Measurements from ENCODE around the gene DNAJC22.
"Not testable (repeated sequence)": the region's sequence is repeated elsewhere in the genome, so short reads cannot be mapped to it uniquely, and the experiment has no call there.

DNAJC22 gene

DNA sequence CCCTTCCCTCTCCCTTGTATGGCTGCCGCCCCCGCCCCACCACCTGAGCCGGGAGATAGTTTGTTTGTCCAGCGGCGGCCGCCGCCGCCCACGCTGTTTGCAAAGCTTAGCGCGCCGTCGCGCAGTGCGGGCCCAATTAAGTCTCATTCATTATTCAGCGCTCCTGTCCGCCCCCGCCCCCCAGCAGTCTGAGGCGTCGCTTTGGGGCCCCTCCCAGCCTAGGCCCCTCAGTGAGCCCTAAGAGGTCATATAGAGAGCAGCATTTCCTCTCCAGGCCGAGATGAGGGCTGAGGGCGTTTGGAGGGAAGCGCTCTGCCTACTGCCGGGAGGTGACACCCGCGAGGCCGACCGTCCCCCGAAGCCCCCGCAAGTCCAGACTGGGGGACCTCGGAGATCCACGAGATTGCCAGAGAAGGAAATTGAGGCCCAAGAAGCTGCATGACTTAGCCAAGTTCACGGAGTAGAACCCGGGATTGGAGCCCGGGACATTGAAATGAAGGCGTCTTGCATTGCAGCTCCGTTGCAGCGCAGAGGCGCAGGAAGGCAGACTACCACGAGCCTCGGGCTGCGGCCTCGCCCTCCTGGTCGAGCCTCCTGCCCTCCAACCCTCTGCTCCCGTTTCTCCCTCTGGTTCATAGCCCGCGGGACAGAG lies at the start of gene DNAJC22:
Gene DNAJC22, plus strand, starts transcription at position 230 of the 652 bp plus-strand sequence. CDS start 1,985 bp downstream, outside the sequence.
- no peak for TF ChIP-seq POLR2A (IDR thresholded peaks at IDR 0.05; ENCODE audit: low read depth, low read length)
- DNase-seq (ENCODE audit: insufficient read length, low spot score), result no peak
- FAIRE-seq, result no peak

DNA sequence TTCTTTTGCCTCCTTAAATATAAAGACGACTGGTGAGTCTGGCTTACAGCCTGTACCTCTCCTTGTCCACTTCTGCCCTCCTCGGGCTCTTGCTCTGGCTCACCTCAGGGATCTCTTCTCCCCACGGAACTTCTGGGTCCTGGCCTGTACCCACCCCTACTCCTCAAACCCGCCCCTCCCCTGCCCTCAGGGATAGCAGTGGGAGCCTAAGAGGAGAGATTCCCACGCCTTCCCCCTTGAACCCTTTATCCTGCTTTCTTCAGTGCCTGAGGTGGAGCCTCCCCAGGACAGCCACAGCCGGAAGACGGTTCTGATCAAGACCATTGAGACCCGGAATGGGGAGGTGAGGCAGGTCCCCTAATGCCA lies 49.0 kb upstream of the DNAJC22 start:
- FAIRE-seq (no peak), DNase-seq (ENCODE audit: insufficient read length, low spot score) (no peak)
- TF ChIP-seq POLR2A (IDR thresholded peaks at IDR 0.05; ENCODE audit: low read depth, low read length), result no peak

DNA sequence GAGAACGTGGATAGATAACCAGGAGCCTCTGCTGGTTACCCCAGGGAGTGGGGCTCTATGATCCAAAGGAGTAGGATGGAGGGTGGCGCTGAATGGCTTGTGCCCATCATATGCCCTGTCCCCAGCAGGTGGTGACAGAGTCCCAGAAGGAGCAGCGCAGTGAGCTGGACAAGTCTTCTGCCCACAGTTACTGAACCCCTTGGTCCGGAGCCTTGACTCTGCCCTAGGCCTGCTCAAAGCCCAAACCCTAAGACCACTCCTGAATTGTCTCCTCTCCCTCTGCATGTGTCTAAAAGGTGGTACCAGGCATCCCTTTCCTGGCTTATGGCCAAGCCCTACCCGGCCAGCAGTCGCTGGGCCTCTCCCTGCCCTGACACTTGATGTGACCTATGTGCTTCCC lies 48.5 kb upstream of the DNAJC22 start:
- TF ChIP-seq POLR2A (IDR thresholded peaks at IDR 0.05; ENCODE audit: low read depth, low read length), result no peak
- FAIRE-seq (no peak), DNase-seq (ENCODE audit: insufficient read length, low spot score) (no peak)

DNA sequence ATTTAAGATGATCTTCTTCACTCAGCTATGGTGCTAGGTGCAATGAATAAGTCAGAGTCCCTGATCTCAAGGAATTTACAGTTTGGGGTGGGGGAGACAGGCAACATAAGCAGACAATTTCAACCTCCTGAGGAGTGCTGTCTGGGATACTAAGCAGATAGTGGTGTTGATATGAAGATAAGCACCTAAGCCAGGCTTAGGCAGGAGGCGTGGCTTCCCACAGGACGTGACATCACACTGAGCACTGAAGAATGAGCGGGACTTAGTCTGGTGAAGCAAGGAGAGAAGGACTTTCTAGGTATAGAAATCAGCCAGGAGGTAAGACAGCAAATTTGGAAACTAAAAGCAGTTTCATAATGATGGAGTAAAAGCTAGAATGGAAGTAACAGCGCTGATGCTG lies 44.9 kb upstream of the DNAJC22 start:
- no peak for FAIRE-seq
- no peak for DNase-seq (ENCODE audit: insufficient read length, low spot score)
- TF ChIP-seq POLR2A (IDR thresholded peaks at IDR 0.05; ENCODE audit: low read depth, low read length), result no peak

DNA sequence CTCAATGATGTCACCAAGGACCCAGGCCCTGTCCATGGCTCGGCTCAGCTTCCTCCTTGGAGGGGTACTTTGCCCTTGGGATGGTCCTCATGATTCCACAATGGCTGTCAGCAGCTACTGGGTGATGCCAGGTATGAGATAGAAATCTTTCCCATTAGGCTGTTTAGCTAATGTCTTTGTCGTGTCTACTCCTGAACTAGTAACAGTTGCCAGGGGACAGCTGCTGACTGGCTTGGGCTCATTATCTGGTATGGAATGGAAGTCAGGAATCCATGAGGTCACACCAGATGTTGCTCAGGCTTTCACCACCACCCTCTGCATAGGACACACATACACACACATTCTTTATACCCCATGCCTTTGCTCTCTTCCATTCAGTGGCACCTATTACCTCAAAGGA lies 42.5 kb upstream of the DNAJC22 start:
- no peak for TF ChIP-seq POLR2A (IDR thresholded peaks at IDR 0.05; ENCODE audit: low read depth, low read length)
- DNase-seq (ENCODE audit: insufficient read length, low spot score), result no peak
- FAIRE-seq, result no peak

DNA sequence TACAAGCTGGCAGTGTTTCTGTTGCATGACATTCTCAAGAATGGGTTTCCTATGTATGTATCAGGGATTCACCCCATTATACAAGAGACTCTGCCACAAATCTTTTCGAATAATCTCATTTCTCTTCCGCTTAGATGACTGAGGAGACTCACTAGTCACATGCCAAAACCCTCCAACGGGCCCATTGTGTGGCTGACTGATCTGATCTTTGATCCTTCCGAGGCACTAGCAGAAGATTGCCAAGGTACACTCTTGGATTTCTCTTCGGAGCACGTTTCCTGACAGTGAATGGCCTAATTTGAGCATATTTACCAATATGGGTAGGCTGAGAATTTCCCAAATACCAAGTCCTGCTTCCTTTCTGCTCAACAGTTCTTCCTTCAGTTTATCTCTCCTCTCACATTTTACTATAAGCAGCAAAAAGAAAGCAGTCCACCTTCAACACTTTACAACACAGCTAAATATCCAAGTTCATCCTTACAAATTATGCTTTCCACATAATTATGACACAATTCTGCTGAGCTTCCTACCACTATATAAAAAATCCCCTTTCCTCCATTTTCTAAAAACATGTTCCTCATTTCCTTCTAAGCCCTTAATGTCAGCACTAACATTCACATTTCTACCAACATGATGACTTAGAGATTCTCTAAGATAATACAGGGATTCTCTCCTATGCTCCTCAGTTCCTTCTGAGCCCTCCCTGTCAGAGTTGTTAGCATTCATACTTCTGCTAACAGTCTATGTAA lies 40.8 kb upstream of the DNAJC22 start:
- FAIRE-seq, result no peak
- DNase-seq (ENCODE audit: insufficient read length, low spot score), result no peak
- no peak for TF ChIP-seq POLR2A (IDR thresholded peaks at IDR 0.05; ENCODE audit: low read depth, low read length)

DNA sequence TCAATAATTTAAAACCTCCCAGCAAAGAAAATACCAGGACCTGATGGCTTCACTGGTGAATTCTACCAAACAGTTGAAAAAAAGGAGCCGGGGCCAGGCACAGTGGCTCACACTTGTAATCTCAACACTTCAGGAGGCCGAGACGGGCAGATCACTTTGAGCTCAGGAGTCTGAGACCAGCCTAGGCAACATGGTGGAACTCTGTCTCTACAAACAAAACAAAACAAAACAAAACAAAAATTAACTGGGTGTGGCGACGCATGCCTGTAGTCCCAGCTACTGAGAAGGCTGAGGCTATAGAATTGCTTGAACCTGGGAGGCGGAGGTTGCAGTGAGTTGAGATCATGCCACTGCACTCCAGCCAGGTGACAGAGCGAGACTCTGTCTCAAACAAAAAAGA lies 37.3 kb upstream of the DNAJC22 start:
- no peak for FAIRE-seq
- DNase-seq (ENCODE audit: insufficient read length, low spot score), result no peak

DNA sequence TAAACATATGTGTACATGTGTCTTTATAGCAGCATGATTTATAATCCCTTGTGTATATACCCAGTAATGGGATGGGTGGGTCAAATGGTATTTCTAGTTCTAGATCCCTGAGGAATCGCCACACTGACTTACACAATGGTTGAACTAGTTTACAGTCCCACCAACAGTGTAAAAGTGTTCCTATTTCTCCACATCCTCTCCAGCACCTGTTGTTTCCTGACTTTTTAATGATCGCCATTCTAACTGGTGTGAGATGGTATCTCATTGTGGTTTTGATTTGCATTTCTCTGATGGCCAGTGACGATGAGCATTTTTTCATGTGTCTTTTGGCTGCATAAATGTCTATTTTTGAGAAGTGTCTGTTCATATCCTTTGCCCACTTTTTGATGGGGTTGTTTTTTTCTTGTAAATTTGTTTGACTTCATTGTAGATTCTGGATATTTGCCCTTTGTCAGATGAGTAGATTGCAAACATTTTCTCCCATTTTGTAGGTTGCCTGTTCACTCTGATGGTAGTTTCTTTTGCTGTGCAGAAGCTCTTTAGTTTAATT lies 36.2 kb upstream of the DNAJC22 start:
- DNase-seq (ENCODE audit: insufficient read length, low spot score); FAIRE-seq: not testable (repeated sequence)

More for the DNA sequence above, 37.3 kb upstream of the DNAJC22 start:
- TF ChIP-seq POLR2A (IDR thresholded peaks at IDR 0.05; ENCODE audit: low read depth, low read length), result no peak

DNA sequence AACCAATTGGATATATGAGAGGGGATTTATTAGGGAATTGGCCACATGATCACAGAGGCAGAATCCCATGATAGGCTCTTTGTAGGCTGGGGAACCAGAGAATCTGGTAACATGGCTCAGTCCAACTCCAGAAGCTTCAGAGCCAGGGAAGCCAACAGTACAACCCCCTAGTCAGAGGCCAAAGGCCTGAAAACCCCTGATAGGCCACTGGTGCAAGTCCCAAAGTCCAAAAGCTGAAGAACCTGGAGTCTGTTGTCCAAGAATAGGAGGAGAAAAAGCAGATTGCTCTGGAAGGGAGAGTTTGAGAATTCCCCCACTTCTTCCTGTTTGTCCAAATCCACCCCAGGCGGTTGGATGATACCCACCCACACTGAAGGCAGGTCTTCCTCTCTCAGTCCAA lies 31.9 kb upstream of the DNAJC22 start:
- TF ChIP-seq POLR2A (IDR thresholded peaks at IDR 0.05; ENCODE audit: low read depth, low read length), result no peak
- no peak for DNase-seq (ENCODE audit: insufficient read length, low spot score)
- no peak for FAIRE-seq

DNA sequence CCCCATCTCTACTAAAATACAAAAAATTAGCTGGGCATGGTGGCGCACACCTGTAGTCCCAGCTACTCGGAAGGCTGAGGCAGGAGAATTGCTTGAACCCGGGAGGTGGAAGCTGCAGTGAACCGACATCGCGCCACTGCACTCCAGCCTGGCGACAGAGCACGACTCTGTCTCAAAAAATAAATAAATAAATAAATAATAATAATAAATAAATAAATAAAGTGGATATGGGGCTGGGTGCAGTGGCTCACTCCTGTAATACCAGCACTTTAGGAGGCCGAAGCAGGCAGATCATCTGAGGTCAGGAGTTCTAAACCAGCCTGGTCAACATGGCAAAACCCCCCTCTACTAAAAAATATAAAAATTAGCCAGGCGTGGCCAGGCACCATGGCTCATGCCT lies 29.6 kb upstream of the DNAJC22 start:
- DNase-seq (ENCODE audit: insufficient read length, low spot score); FAIRE-seq: not testable (repeated sequence)

DNA sequence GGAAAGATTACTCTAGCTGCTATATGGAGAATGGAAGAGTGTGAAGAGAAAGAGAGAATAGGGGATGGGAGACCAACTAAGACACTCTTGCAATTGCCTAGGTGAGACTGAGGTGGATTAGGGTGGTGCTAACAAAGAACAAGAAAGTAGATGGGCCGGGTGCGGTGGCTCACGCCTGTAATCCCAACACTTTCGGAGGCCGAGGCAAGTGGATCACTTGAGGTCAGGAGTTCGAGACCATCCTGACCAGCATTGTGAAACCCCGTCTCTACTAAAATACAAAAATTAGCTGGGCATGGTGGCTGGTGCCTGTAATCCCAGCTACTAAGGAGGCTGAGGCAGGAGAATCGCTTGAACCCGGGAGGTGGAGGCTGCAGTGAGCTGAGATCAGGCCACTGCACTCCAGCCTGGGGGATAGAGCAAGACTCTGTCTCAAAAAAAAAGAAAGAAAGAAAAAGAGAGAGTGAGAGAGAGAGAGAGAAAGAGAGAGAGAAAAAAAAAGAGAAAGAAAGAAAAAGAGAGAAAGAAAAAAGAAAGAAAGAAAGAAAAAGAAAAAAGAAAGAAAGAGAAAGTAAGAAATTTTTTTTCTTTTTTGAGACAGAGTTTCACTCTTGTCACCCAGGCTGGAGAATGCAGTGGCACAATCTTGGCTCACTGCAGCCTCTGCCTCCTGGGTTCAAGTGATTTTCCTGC lies 26.1 kb upstream of the DNAJC22 start:
- FAIRE-seq; DNase-seq (ENCODE audit: insufficient read length, low spot score): not testable (repeated sequence)

DNA sequence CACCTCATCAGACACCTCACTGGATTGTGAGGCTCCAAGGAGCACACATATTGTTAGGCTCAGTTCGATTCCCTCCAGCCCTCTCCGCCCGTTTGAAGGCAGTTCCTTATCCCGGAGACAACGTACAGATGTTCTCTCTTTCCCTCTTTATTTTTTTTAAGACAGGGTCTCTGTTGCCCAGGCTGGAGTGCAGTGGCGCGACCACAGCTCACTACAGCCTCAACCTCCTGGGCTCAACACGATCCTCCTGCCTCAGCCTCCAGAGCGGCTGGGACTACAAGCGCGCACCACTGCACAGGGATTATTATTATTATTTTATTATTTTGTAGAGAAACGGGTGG lies 24.4 kb upstream of the DNAJC22 start:
- no peak for DNase-seq (ENCODE audit: insufficient read length, low spot score)
- no peak for TF ChIP-seq POLR2A (IDR thresholded peaks at IDR 0.05; ENCODE audit: low read depth, low read length)
- FAIRE-seq, result no peak

DNA sequence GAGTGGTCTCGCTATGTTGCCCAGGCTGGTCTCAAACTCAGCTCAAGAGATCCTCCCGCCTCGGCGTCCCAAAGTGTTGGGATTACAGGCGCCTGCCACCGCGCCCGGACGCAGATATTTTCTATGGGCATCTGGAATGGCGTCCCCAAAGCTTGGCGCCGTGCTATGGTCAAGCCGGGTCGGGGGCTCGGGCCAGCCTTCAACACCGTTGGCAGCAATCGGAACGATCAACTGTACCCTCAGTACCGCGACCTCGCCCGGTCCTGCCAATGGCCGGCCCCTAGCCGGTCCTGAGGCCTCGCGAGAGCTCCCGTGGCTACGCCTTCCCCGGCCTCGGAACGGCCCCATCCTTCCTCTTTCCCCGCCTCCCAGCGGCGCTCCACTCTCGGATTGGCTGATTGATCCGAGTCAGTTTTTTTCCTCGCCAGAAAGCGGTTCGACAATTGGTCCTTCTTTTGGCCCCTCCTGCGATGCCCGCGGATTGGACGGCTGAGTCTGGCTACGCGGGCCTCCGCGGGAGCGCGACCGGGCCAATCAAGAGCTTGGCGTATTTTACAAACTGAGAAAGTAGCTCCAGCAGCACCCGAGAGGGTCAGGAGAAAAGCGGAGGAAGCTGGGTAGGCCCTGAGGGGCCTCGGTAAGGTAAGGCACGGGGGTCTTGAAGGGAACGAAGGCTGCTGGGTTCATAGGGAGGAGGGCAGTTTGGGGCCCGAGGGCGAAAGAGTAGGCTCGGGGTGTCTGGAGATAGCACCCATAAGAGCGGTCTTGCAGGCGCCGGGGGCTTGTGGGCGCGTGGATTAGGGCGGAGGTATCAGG lies 23.8 kb upstream of the DNAJC22 start, which contains the start of gene TROAP:
Gene TROAP, plus strand, starts transcription at position 548 of the 816 bp plus-strand sequence. CDS start 354 bp downstream, outside the sequence.
- DNase-seq (ENCODE audit: insufficient read length, low spot score) (peak; percentile 98), FAIRE-seq (peak; percentile 94)
- peak; percentile 87 for TF ChIP-seq POLR2A (IDR thresholded peaks at IDR 0.05; ENCODE audit: low read depth, low read length)

Data from H54 (cell line).